Head of caudate nucleus (tissue), 42 donors: Measurements from ENCODE around the gene PSD2.

Source experiments
- DNase-seq, 42 donors: peaks; one replicate each; pipeline versions ENCODE4 v3.0.0 to v3.0.0-alpha.2; 2020 to 2021; ENCODE audit warnings: mixed read lengths in 7 of 42
- intact Hi-C: fragments of 100-400 bp; cut with DNase I; formaldehyde crosslinking; loops from one replicate; pipeline ENCODE4 v1.15.0; 2022

Gene PSD2

GRCh38 chr5:139761501-139761900 is 34.1 kb upstream of the PSD2 start:
- intact Hi-C loops, result loop anchor here (5.0 to 10.0 kb wide), 2 partner anchors 49 to 337 kb away; no protein-coding TSS in a partner anchor
- DNase-seq, result no peak

DNA sequence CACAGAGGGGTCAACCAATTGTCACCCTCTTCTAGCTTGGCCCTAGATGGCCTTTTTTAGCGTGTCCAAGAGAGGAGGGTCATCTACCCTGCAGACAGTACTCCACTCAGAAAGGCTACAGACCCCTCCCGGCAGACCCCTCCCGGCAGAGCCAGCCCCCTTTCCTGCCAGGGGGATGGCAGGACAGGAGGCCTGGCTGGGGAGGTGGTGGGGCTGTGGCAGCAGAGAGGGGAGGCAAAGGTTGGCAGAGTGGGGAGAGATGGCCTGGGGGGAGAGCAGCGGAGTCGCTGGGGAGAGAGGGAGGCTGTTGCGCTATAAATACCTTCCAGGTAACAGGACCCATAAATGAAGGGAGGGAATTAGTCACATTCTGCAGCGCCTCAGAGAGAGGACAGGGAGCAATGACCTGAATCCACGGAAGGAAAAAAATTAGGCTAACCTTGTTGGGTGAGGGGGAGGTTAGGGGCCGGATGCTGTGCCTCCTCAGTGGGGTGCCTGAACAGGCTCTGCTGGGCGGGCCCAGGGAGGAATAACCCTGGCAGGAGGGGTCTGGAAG is 32.9 kb upstream of the PSD2 start:
- DNase-seq, result peak in 2 of 42 donors; percentile 41 to 61
- intact Hi-C loops, result loop anchor here (5.0 to 10.0 kb wide), 2 partner anchors 50 to 338 kb away; no protein-coding TSS in a partner anchor

DNA sequence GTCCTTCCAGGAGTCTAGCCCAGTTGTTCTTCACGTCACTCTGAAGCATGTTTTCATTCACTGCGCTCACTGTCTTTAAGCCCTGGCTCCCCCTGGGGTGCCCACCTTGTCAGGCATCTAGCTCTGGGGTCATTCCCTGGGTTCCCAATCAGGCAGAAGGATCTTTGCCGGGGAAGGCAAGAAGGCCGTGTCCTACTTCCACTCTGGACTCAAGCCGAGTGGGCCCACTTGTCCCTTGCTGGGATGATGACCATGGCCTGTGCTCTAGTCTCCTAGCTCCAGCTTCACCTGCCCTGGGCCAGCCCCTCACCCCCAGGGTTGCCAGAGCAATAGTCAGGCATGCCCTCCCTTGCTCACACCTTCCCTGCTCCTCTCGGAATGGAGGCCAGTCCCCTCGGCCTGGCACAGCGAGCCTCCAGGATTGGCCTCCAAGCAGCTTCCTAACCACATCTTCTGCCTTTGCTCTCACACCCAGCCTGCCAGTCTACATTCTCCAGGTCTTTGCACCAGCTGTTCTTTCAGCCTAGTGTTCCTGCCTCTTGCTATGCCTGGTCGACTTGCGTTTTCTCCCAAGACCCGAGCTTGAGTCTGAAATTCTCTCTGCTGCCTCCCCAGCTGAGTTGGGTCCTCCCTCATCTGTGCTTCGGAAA is 32.2 kb upstream of the PSD2 start:
- no peak for DNase-seq
- intact Hi-C loops, result loop anchor here (5.0 to 10.0 kb wide), 2 partner anchors 51 to 339 kb away; no protein-coding TSS in a partner anchor

DNA sequence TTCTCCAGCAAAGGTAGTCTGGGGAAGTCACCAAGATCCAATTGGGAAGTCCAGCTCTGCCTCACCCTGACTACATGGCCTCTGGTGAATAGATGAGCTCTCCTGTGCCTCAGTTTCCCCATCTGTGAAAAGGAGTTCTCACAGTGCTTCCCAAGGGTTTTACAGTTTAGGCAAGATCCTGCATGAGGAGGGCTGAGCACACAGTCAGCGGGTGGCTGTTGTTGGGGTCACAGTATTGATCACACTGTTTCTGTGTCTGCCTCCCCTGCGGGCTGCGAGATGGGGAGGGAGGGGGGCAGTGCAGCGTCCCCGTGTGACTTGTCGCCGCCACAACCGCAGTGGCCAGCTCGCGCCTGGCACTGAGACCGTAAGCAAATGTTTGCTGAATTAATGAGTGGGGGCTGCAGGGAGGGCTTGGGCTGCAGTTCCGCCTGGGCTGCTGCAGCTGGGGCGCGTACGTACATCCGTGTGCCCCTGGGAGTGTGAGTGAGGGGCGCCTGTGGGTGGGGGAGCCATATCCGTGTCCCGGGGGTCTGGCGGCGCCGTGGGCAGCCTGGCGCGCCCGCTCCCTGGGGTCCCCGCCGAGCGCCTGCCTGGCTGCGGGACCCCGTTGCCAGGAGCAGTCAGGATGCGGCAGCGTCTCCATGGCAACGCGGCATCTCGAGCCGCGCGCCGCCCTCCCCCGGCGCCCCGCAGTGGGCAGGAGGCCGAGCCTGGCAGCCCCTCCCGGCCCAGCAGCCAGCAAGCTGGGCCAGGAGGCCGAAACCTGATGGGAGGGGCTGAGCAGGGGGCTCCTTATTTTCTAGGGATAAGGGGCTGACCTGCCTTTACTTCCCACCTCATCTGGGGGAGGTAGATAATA is 31.4 kb upstream of the PSD2 start:
- intact Hi-C loops, result loop anchor here (5.0 to 10.0 kb wide), 2 partner anchors 52 to 339 kb away; no protein-coding TSS in a partner anchor
- DNase-seq, result peak; percentile 65 to 92 (median 84)

- intact Hi-C loops, result loop anchor here (1.0 to 10.0 kb wide), 4 partner anchors 53 to 340 kb away; no protein-coding TSS in a partner anchor
- peak in 5 of 42 donors; percentile 24 to 42 (median 40) for DNase-seq
Observed at GRCh38 chr5:139764886-139765408, 30.7 kb upstream of the PSD2 start.

DNA sequence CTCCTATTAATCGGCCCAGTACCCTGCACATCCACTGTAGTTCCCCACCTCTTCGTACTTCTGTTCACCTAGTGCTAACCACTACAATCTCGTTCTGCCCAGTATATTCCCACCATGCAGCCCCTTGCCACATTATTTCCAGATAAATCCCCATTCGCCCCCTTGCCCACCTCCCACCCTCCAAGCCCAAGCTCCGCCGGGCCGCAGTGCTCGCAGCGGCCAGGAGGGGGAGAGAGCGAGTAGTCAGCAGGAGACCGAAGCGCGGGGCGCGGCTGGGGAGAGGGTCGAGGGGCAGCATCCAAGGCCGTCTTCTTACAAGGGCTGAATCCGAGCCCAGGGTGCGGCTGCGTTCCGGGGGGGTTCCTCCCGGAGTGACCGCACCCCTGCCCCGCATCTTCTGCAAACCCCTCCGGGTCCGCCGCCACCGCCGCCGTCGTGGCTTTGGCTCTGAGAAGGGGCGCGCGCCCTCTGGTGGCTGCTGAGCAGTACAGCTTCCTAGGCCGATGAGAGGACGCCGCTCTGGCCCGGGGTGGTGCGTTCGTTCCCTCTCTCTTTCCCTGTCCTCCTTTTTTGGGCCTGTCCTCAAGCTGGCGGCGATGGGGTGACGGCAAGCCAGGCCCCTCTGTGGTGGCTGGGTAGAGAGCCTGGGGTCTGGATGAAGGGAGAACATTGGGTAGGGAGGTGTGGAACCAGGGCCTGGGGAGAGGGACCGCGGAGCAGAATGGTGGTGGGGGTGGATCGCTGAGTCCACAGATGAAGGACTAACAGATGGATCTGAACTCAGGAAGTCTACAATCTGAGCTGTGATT is 30.0 kb upstream of the PSD2 start:
- peak; percentile 59 to 92 (median 84) for DNase-seq
- intact Hi-C loops, result loop anchor here (1.0 to 10.0 kb wide), 3 partner anchors 68 to 341 kb away; no protein-coding TSS in a partner anchor

DNA sequence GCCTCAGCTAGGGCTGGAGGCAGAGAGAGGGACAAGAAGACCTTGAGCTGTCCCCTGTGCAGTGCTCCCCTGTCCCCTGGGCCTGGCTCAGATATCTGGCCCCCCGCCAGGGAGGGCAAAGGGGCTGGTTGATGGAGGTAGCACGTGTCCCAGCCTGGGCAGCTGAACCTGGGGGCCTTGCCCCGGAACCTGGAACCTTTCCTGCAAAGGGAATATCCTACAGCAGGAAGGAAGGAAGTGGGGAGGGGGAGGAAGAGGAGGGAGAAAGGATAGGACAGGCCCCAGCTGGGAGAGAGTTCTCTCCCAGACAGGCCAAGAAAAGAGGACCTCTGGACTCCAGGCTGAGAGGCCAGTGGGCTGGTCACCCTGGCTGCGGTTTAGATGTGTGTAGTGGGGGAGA is 27.6 kb upstream of the PSD2 start:
- DNase-seq, result no peak
- intact Hi-C loops, result loop anchor here (5.0 to 10.0 kb wide), 2 partner anchors 71 to 343 kb away; no protein-coding TSS in a partner anchor

DNA sequence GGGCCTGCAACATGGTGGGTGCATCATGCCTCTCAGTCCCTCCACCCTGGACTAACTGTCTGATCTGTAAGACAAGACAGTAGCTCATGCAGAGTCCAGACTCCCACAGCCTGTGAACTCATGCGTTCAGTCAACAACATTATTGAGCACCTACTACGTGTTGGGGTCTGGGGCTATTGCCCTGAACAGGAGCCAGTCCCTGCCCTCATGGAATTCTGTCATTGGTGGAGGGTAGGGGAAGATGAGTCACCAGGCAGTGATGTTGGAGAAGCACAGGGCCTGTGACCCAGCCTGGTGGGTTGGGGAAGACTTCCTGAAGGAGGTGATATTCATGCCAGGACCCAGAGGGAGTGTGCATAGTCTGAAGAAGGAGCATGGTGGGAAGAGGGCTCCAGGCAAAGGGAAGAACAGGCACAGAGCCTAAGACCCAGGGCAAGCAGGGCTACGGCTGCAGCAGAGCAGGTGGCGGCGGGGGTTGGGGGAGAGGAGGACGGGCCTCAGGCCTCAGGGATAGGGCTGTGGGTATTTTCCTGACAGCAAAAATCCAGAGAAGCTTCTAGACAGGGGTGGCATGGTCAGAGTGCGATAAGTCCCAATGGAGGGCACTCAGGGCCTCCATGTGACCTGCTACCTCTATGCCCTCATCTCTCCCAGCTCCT is 26.7 kb upstream of the PSD2 start:
- intact Hi-C loops, result loop anchor here (5.0 to 10.0 kb wide), 2 partner anchors 72 to 344 kb away; no protein-coding TSS in a partner anchor
- DNase-seq, result no peak

GRCh38 chr5:139769477-139769876 is 26.1 kb upstream of the PSD2 start:
- intact Hi-C loops, result loop anchor here (5.0 to 10.0 kb wide), 2 partner anchors 72 to 345 kb away; no protein-coding TSS in a partner anchor
- no peak for DNase-seq

DNA sequence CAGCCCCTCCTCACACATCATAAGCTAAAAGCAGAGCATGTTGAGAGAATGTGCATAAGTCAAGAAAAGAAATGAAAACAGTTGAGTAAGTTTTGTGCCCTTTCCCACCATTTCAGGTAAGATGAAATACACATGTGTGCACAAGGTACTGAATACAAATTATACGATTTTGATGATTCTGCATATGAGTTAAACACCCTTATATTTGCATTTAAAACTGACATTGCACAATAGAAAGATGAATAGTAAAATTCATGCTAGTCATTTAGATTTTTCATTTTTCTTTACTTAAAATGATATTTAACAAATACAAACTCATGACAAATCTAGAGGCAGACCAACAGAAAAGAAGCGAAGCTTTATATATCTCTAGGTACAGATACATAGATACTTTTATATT is 24.9 kb upstream of the PSD2 start:
- intact Hi-C loops, result no loop called here
- no peak for DNase-seq

- DNase-seq, result no peak
- intact Hi-C loops, result no loop called here
Observed at GRCh38 chr5:139772089-139772791, 23.4 kb upstream of the PSD2 start.

DNA sequence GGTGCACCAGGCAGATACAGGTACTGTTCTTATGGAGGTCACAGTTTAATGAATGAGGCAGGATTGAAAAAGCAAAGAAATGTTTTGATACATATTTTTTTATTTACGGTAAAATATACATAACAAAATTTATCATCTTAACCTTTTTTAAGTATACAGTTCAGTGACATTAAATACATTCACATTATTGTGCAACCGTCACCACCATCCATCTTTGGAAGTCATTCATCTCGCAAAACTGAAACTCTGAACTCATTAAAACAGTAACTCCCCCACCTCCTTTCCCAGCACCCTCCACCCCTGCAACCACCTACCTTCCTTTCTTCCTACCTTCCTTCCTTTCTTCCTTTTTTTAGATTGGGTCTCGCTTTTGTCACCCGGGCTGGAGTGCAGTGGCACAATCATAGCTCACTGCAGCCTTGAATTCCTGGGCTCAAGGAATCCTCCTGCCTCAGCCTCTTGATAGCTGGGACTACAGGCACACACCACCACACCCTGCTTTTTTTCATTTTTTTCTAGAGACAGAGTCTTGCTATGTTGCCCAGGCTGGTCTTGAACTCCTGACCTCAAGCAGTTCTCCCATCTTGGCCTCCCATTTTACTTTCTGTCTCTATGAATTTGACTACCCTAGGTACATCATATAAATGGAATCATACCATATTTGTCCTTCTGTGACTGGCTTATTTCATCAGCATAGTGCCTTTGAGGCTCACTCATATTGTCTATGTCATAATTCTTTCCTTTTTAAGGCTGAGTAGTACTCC is 22.5 kb upstream of the PSD2 start:
- no peak for DNase-seq

GRCh38 chr5:139774980-139775661 is 20.5 kb upstream of the PSD2 start:
- intact Hi-C loops, result no loop called here
- DNase-seq, result peak; percentile 64 to 94 (median 87)

More for the DNA sequence above, 22.5 kb upstream of the PSD2 start:
- intact Hi-C loops, result no loop called here

- intact Hi-C loops, result no loop called here
Observed at GRCh38 chr5:139775872-139776271, 19.7 kb upstream of the PSD2 start.

DNA sequence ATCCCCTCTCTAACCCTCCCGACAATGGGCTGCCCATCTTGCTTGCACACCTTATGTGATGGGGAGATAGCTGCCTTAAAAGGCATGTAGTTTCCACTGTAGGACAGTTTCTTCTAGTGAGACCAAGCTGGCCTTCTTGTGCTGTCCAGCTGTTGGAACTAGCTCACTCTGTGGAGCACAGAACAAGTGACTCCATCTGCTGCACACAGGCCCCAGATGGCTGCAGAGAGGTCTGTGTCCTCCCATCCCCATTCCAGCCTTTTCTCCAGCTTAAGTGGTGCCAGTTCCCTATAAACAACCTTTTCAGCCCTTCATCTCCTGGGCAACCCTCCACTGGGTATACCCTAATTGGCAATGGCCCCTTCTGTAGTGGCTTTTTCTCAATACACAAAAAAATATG is 18.7 kb upstream of the PSD2 start:
- intact Hi-C loops, result no loop called here
- DNase-seq, result no peak

More at GRCh38 chr5:139775872-139776271, 19.7 kb upstream of the PSD2 start:
- no peak for DNase-seq
